GM21717 (cell line): ENCODE measurements around the gene ZGPAT.
"Not testable (repeated sequence)": the region's sequence is repeated elsewhere in the genome, so short reads cannot be mapped to it uniquely, and the experiment has no call there.

Source experiments
- ATAC-seq: cut with Tn5 transposase; IDR thresholded peaks from one replicate; pipeline ENCODE4 v1.9.1; 2021; ENCODE audit warnings: mild to moderate bottlenecking, moderate library complexity; ENCODE audit not compliant: unreplicated experiment

The ZGPAT gene, protein sequence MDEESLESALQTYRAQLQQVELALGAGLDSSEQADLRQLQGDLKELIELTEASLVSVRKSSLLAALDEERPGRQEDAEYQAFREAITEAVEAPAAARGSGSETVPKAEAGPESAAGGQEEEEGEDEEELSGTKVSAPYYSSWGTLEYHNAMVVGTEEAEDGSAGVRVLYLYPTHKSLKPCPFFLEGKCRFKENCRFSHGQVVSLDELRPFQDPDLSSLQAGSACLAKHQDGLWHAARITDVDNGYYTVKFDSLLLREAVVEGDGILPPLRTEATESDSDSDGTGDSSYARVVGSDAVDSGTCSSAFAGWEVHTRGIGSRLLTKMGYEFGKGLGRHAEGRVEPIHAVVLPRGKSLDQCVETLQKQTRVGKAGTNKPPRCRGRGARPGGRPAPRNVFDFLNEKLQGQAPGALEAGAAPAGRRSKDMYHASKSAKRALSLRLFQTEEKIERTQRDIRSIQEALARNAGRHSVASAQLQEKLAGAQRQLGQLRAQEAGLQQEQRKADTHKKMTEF

DNA sequence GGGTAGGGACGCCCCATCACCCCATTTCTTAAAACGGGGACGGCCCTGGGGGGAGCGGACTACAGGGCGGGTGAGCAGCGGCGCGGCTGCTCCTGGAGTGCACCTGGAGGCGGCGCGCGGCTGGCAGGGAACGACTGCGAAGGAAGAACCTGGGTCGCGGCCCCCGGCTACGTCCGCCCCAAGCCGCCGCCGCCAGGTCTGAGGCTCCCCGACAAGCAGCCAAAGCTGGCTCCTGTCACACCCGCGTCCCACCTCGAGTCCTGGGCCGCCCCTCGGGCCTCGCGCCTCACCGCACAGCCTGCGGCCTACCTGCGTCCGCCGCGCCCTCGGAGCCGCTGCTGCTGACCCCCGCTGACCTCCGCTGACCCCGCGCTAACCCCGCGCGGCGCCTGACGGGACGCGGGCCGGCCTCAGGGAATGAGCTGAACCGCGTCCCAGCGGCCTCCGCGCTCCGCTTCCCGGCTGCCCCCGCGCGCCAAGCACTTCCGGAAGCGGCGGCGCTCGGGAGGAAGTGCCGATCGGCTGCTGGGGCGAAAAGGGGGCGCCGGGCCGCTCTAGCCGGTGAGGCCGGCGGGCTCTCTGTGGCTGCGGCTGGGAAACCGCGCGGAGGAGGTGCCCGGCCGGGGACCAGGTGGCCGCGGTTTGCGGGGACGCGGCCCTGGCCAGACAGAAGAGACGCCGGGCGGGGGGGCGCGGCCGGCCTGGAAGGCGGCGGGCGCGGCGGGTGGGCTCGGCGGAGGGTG lies at the start of gene ZGPAT, which contains the start of gene ARFRP1:
ZGPAT (plus strand) TSS at position 482 of the 743 bp plus-strand sequence. CDS start 542 bp downstream, outside the sequence.
ARFRP1 (minus strand) TSS at position 419 of the 743 bp plus-strand sequence. CDS start 885 bp downstream, outside the sequence.
- ATAC-seq, result peak; percentile 47

DNA sequence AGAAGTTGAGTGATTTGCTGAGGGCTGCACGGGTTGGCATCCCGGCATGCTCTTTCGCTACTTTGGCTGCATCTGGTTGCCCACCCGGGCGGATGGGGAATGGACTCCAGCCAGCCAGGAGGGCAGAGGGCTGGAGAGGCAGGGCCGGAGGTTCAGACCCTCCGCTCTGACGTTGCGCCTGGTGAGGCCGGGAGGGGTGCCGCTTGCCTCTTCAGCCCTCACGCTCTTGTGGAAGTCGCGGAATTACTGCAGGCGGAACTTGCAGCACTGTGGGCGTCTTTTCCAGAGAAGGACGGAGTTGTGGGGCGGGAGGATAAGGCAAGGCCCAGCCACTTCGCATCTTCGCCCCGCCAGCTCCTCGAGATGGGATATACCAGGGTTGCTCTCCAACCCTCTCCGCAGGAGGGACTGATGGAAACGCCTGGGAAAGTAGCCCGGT lies 49.1 kb upstream of the ZGPAT start:
- no peak for ATAC-seq

DNA sequence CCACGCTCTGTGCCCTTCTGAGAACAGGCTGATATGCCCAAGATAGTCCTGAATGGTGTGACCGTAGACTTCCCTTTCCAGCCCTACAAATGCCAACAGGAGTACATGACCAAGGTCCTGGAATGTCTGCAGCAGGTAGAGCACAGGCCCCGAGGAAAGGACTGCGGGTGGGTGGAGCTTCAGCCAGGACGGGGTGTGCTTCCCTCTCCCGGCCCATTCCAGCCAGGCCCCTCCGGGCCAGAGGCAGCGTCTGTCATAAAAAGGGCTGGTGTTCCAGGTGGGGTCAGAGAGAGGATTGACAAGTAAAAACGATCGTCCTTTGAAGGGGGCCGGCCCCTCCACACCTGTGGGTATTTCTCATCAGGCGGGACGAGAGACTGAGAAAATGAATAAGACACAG lies 48.5 kb upstream of the ZGPAT start:
- ATAC-seq, result no peak

DNA sequence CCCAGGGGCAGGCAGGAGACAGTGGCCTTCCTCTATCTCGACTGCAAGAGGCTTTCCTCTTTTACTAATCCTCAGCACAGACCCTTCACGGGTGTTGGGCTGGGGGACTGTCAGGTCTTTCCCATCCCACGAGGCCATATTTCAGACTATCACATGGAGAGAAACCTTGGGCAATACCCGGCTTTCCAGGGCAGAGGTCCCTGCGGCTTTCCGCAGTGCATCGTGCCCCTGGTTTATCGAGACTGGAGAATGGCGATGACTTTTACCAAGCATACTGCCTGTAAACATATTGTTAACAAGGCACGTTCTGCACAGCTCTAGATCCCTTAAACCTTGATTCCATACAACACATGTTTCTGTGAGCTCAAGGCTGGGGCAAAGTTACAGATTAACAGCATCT lies 47.7 kb upstream of the ZGPAT start:
- ATAC-seq, result not testable (repeated sequence)

DNA sequence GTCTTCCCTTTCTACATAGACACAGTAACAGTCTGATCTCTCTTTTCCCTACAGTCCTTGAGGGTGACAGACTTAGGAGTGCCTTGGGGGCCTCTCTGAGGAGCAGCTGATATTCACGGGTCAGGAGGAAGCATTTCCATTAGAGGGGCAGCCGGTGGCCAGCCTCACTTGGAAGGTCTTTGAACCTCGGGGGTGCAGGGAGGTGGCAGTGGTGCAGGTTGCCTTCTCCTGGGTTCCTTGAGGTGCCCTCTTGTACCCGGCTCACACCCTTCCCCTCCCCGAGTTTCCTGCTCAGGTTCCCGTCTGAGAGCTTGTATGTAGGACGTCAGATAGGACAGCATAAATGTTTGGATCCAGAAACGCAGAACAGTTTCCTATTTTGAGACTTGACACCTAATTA lies 47.2 kb upstream of the ZGPAT start:
- ATAC-seq, result no peak

DNA sequence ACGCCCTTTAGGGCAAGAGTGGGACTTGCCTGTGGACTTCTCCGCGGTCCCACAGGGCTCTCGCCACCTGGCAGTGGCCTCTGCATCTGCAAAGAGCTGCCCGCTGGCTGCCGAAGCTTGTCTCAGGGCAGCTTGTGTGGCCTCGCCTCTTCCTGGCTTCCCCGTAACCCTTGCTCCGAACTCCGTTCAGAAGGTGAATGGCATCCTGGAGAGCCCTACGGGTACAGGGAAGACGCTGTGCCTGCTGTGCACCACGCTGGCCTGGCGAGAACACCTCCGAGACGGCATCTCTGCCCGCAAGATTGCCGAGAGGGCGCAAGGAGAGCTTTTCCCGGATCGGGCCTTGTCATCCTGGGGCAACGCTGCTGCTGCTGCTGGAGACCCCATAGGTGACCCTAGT lies 46.7 kb upstream of the ZGPAT start:
- no peak for ATAC-seq

DNA sequence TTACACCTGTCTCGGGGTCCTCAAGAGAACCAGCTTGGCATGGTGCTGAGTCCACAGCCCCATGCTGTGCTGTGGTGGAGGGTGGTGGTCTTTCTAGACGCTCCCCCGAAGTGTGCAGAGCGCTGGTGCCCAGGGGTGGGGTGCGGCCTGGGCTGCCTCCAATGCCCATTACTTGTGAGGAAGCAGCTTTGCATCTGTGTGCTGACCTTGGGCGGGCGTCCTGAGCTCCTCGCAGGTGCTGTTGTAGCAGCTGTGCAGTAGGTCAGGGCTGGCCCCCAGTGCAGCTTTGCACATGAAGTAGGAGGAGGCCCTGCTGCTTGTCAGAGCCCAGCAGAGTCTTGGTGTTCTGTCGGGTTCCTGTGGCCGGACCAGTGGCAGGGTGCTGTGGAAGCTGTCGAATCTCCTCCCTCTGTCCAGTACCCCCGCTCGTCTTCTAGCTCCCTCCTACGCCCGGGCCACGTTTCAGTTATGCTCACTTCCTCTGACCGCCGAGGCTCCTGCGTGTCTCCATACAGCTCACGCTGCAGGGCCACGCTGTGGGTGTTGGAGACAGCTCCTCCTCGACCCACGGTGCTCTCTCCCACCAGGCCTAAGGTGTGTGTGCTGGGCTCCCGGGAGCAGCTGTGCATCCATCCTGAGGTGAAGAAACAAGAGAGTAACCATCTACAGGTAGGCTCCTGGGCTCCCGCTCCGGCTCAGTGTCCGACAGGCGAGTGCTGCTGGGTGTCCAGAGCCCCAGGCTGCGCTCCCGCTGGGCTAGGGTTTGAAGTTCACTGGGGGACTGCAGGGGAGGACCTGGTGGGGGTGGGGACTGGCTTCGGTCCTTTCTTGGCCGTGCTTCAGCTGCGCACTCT lies 45.7 kb upstream of the ZGPAT start:
- no peak for ATAC-seq

DNA sequence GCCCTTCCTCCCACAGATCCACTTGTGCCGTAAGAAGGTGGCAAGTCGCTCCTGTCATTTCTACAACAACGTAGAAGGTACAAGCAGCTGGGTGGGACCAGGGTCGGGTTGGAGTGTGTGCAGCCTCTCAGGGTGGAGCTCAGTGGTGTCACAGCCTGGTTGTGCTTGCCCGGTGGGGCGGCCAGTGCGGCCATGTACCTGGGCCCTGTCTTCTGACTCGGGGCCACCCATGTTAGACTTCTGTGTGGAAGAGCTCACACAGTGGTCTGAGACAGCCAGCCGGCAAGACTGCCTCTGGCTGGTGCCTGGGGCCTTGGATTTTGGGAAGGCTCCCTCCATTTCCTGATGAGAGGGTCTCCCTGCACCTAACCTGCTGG lies 45.0 kb upstream of the ZGPAT start:
- ATAC-seq, result no peak

DNA sequence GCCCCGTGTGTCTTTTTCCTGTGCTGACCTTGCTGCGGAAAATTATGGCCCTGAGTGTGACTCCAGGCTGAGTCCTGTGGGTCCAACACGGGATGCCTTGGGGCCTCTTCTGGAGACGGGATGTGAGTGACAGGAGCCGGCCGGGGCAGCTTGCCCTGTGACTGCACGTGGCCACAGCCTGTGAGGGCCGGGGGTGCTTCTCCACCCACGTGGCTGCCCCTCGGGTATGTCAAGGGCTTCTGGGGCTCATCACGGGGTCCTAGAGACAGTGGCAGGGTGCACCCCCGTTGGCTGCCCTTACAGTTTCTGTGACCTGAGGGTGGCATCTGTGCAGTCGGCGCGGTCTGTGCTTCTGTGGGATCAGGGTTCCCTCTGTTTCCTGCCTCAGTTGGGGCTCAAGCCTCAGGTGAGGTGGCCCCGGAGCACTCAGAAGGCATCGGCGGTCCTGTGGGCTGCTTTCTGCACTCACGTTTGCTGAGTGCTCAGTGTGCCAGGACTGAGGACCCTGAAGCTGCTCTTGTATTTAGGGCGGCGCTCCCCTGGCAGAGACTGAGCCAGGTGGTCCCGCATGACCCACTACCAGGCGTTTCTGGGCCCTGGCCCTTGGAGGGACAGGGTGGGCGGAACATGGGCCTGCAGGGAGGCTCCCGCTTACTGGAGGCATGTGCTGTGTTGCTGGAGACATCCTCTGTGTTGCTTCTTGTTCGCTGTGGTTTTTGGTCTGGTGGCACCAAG lies 44.3 kb upstream of the ZGPAT start:
- ATAC-seq, result no peak

DNA sequence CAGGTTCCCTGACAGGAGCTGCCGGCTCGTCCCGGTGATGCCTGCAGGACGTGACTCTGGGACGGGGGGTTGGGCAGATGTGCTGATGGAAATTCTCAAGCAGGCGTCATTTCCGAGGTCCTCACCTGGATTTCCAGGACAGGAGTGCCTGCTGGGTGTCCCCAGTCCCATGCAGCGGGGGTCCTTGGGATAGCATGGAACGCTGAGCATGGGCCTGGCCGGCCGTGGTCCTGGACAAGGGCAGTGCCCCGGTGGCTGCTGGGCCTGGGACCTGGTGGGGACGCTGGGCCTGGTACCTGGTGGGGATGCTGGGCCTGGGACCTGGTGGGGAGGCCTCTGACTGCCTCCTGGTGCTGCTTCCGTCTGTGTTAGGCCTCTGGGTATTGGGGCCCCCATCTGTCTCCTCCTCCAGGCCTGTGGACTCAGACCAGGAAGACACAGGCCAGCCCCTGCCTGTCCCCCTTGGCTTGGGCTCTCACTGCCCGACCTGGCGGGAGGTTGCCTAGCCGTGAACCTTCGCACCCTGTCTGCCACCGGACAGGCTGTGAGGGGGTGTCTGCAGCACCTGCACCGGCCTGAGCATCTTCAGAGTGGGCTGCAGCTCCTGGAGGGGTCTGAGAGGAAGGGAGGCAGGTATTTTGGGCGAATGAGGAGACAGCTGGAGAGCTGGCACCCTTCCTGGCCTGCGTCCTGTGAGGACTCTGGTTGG lies 43.5 kb upstream of the ZGPAT start:
- no peak for ATAC-seq

DNA sequence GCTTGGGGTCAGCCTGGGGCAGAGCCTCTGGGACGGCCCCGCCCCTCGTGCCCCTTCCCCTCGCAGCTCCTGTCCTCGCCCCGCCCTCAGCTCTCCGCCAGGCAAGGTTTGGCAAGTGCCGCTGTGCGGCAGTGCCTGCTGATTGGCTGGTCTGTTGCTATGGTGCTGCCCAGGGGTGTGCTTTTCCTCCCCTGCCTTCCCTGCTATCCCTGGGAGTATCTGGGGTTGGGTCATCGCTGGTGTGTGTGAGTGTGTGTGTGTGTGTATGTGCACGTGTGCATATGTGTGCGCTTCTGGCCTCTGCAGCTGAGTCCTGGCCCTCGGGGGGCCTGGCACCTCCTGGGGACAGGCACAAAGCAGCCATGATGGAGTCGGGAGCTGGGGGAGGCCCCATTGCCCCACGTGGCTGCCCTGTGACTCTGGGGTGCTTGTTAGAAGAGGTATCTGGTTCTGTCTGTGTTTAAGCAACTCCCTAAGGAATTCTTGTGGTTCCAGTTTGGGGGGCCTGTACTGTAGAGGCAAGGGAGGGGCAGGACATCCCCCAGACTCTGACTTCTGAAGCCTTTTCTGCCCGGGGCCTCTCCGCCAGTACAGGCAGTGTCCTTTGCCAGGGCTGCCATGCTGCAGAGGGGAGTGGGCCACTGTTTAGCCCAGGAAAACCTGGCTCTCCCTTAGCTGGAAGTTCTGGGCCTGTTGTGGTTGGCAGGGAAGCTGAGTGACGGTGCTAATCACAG lies 42.8 kb upstream of the ZGPAT start:
- ATAC-seq, result no peak

DNA sequence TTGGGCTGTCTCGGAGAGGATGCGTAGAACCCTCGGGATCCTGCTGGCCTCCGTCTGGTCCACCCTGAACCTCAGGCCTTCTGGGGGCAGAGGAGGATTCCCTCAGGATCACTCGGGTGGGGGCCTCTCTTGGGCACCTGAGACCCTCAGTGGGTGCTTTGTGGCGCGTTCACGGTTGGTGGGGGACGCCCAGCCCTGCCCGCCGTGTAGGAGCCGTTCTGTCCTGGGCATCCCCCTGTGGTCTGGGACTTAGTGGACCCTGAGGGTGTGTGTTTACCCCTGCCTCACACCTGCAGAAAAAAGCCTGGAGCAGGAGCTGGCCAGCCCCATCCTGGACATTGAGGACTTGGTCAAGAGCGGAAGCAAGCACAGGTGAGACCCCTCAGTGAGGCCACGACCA lies 42.1 kb upstream of the ZGPAT start:
- no peak for ATAC-seq

DNA sequence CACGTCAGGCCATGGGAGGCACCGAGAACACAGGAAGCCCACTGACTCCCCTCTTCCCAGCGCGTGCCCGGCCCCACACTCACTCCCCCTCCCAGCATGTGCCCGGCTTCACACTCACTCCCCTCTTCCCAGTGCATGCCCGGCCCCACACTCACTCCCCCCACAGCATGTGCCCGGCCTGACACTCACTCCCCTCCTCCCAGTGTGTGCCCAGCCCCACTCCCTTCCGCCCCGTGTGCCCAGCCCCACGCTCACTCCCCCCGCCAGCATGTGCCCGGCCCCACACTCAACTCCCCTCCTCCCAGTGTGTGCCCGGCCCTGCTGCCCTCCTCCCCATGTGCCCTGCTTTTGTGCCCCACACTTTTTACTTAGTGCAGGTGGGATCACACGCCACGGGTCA lies 40.0 kb upstream of the ZGPAT start:
- ATAC-seq, result no peak

DNA sequence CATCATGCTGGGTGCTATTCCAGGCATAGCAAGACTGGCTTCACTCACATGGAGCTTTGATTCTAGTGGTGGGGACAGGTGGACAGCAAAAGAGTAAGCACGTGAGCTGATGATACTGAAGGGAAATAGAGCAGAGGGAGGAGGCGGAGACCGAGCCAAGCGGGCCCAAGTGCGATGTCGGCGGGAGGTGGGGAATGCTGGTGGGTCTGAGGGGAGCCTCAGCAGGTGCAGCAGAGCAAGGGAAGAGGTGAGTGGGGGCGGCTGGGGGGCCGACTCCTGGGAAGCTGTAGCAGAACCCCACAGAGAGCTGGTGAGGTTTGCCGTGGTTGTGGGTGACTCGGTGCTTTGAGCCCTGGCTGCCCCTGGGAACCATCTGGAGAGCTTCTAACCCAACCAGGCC lies 39.5 kb upstream of the ZGPAT start:
- ATAC-seq, result no peak

DNA sequence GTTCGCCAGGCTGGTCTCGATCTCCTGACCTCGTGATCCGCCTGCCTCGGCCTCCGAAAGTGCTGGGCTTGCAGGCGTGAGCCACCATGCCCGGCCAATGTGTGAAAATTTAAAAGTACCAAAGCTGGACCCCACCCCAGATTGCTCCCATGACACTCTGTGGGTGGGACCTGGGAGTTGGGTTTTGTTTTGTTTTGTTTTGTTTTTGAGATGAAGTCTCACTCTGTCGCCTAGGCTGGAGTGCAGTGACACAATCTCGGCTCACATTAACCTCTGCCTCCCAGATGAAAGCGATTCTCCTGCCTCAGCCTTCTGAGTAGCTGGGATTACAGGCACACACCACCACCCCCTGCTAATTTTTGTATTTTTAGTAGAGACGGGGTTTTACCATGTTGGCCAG lies 36.1 kb upstream of the ZGPAT start:
- not testable (repeated sequence) for ATAC-seq

DNA sequence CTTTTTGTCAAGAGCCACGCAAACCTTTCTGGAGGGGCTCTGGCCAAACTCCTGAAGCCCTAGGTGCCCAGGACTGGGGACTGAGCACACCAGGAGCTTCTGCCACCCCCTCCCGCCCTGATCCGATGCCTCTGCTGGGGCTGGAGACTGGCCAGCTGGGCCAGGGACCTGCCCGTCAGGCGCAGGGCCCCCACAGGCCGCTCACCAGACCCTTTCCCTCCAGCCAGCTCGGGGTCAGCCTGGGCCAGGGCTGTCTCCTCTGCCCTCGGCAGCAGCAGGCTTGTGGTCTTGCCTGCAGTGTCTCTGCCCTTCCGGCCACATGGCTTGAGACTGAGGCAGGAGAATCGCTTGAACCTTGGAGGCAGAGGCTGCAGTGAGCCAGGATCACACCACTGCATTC lies 35.2 kb upstream of the ZGPAT start:
- ATAC-seq, result no peak

DNA sequence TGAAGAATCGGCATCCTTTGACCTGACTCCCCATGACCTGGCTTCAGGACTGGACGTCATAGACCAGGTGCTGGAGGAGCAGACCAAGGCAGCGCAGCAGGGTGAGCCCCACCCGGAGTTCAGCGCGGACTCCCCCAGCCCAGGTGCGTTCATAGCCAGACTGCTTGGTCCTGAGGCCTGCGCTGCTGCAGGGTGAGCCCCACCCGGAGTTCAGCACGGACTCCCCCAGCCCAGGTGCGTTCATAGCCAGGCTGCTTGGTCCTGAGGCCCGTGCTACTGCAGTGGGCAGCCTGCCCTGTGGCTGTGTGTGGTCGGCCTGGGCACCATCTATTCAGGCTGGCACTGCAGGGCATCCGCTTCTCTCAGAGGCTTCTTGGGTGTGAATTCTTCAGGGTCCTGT lies 33.9 kb upstream of the ZGPAT start:
- no peak for ATAC-seq

DNA sequence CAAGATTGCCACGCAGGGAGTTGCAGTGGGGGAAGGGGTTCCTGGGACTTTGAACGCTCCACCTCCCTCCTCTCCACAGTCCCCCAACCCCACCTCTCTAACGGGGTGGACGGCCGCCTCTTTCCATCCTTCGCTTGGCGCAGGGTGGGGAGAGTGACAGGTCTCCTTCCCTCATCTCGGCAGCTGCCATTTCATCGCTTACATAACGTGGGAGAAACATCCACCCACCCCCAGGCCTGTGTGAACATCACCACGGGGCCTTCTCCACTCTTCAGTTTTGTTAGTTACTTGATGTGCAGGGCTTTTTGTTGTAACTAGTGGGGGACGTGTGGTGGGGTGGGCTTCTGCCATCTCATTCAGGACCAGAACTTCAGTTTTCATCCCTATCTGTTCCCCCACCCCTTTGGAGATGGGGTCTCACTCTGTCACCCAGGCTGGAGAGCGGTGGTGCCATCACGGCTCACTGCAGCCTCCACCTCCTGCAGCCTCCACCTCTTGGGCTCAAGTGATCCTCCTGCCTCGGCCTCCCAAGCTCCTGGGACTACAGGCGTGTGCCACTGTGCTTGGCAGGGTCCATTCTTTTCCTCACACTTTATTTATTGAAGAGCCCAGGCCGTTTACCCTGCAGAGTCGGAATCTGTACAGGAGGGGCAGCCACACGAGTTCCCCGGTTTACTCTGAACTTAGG lies 32.0 kb upstream of the ZGPAT start:
- no peak for ATAC-seq
